WTC11 (cell line): ENCODE data around the gene FGFR2. TPM values are rescaled to one million over a fixed set of nuclear protein-coding genes. Genes with fewer than 3 reads are reported as not detected.
A peak's percentile ranks its signal among the peaks of the same experiment; 100 is the strongest.

Source experiments
- ATAC-seq: fragments of 200-7000 bp; cut with Tn5 transposase; 2 replicates; pipeline ENCODE4 v1.10.0; 2021; ENCODE audit warnings: mild to moderate bottlenecking, moderate library complexity
- CTCF ChIA-PET: fragments of 300-600 bp; sonication (Branson Sonifier 250); formaldehyde crosslinking; loops from one replicate; lab custom pipeline; 2021; ENCODE audit warnings: antibody characterized with exemption; lab: Charles Lee
- POLR2A ChIA-PET: fragments of 350-600 bp; sonication (Branson Sonifier 250); formaldehyde crosslinking; loops from one replicate; lab custom pipeline; 2021; ENCODE audit warnings: antibody characterized with exemption; lab: Charles Lee
- DNase-seq: peaks from one replicate; pipeline ENCODE4 v3.0.0; 2021; ENCODE audit warnings: low spot score
- H3K27ac Mint-ChIP-seq: 2 replicates; pipeline ENCODE4 v1.8.0; 2021; ENCODE audit warnings: mixed read lengths
- H3K27me3 Mint-ChIP-seq: 2 replicates; pipeline ENCODE4 v1.8.0; 2021; ENCODE audit warnings: low read depth, mild to moderate bottlenecking, moderate library complexity, mixed read lengths
- H3K36me3 Mint-ChIP-seq: 2 replicates; pipeline ENCODE4 v1.8.0; 2021; ENCODE audit warnings: mixed read lengths
- H3K4me1 Mint-ChIP-seq: 2 replicates; pipeline ENCODE4 v1.8.0; 2022; ENCODE audit warnings: mixed read lengths
- H3K4me3 Mint-ChIP-seq: 2 replicates; pipeline ENCODE4 v1.8.0; 2021; ENCODE audit warnings: mild to moderate bottlenecking, moderate library complexity, mixed read lengths
- H3K9me3 Mint-ChIP-seq: 2 replicates; pipeline ENCODE4 v1.8.0; 2021; ENCODE audit warnings: mixed read lengths
- AFF4 ChIP-seq: sonication (generic); formaldehyde crosslinking; IDR thresholded peaks from 2 replicates; pipeline ENCODE4 v1.8.1; 2023; ENCODE audit warnings: mild to moderate bottlenecking, missing genetic modification reagents, borderline replicate concordance
- AR ChIP-seq: fragments of 250-450 bp; sonication (Bioruptor Pico); IDR thresholded peaks from 2 replicates; pipeline ENCODE4 v1.9.0; 2021; ENCODE audit warnings: mild to moderate bottlenecking
- CBFB ChIP-seq: sonication (generic); formaldehyde crosslinking; IDR thresholded peaks from 2 replicates; pipeline ENCODE4 v1.8.1; 2022; ENCODE audit warnings: mild to moderate bottlenecking, low read depth, missing genetic modification reagents
- CREM ChIP-seq: sonication (generic); formaldehyde crosslinking; IDR thresholded peaks from 2 replicates; pipeline ENCODE4 v1.8.1; 2022; ENCODE audit warnings: mild to moderate bottlenecking, missing genetic modification reagents, moderate library complexity
- ETV6 ChIP-seq: sonication (generic); formaldehyde crosslinking; IDR thresholded peaks from 2 replicates; pipeline ENCODE4 v1.8.1; 2022; ENCODE audit warnings: mild to moderate bottlenecking, missing genetic modification reagents
- FOXK1 ChIP-seq: sonication (generic); formaldehyde crosslinking; IDR thresholded peaks from 2 replicates; pipeline ENCODE4 v1.8.0; 2022; ENCODE audit warnings: mild to moderate bottlenecking, moderate library complexity, missing genetic modification reagents
- FOXP4 ChIP-seq: sonication (generic); formaldehyde crosslinking; IDR thresholded peaks from 2 replicates; pipeline ENCODE4 v1.8.0; 2022; ENCODE audit warnings: mild to moderate bottlenecking, missing genetic modification reagents
- GRHL2 ChIP-seq: fragments of 250-450 bp; sonication (Bioruptor Pico); IDR thresholded peaks from 2 replicates; pipeline ENCODE4 v1.8.0; 2022; ENCODE audit warnings: mild to moderate bottlenecking, moderate library complexity; ENCODE audit not compliant: insufficient replicate concordance, severe bottlenecking
- GTF2I ChIP-seq: fragments of 250-450 bp; sonication (Bioruptor Pico); conservative IDR thresholded peaks from 2 replicates; pipeline ENCODE4 v1.4.0; 2021; ENCODE audit warnings: mild to moderate bottlenecking
- HMGXB4 ChIP-seq: sonication (generic); formaldehyde crosslinking; IDR thresholded peaks from 2 replicates; pipeline ENCODE4 v1.8.1; 2023; ENCODE audit warnings: mild to moderate bottlenecking, moderate library complexity, missing genetic modification reagents
- NR3C1 ChIP-seq: sonication (generic); formaldehyde crosslinking; conservative IDR thresholded peaks from 2 replicates; pipeline ENCODE4 v1.8.1; 2023; ENCODE audit warnings: low read depth, mild to moderate bottlenecking, missing genetic modification reagents
- OVOL2 ChIP-seq: fragments of 250-450 bp; sonication (Bioruptor Pico); IDR thresholded peaks from 2 replicates; pipeline ENCODE4 v1.9.0; 2021; ENCODE audit warnings: mild to moderate bottlenecking, borderline replicate concordance
- SOX15 ChIP-seq: fragments of 250-450 bp; sonication (Bioruptor Pico); IDR thresholded peaks from 2 replicates; pipeline ENCODE4 v1.9.0; 2021; ENCODE audit warnings: mild to moderate bottlenecking
- SP1 ChIP-seq: sonication (generic); formaldehyde crosslinking; conservative IDR thresholded peaks from 2 replicates; pipeline ENCODE4 v1.8.1; 2022; ENCODE audit warnings: missing genetic modification reagents
- total RNA-seq: library from RNA; stranded (reverse); gene quantifications from 3 replicates; pipeline ENCODE4 v1.2.3, GENCODE V29; 2021
- TF ChIP-seq, protein P1 (sequence below): sonication (generic); formaldehyde crosslinking; IDR thresholded peaks from 2 replicates; pipeline ENCODE4 v1.8.0; 2023; ENCODE audit warnings: mild to moderate bottlenecking, missing genetic modification reagents
- TF ChIP-seq, protein P2 (sequence below): sonication (generic); formaldehyde crosslinking; IDR thresholded peaks from 2 replicates; pipeline ENCODE4 v1.8.1; 2022; ENCODE audit warnings: missing genetic modification reagents, borderline replicate concordance

FGFR2 gene
- total RNA-seq, 1 experiment from 2014 or later: 95.0 TPM

- Mint-ChIP-seq H3K27ac (peak overlapping the region; percentile 88), H3K4me1 (peaks cover 82% of the 10 kb centered on the region), H3K9me3 (no peaks in the 10 kb centered on the region), H3K36me3 (peaks cover 40% of the 10 kb centered on the region), H3K27me3 (no peaks in the 10 kb centered on the region), H3K4me3 (no peak overlapping the region)
- CTCF ChIA-PET: no interaction called here
- ATAC-seq: peak; percentile 33; the same call in 1 of the 2 replicates
- TF ChIP-seq SOX15: no peak
- TF ChIP-seq, protein P1, sequence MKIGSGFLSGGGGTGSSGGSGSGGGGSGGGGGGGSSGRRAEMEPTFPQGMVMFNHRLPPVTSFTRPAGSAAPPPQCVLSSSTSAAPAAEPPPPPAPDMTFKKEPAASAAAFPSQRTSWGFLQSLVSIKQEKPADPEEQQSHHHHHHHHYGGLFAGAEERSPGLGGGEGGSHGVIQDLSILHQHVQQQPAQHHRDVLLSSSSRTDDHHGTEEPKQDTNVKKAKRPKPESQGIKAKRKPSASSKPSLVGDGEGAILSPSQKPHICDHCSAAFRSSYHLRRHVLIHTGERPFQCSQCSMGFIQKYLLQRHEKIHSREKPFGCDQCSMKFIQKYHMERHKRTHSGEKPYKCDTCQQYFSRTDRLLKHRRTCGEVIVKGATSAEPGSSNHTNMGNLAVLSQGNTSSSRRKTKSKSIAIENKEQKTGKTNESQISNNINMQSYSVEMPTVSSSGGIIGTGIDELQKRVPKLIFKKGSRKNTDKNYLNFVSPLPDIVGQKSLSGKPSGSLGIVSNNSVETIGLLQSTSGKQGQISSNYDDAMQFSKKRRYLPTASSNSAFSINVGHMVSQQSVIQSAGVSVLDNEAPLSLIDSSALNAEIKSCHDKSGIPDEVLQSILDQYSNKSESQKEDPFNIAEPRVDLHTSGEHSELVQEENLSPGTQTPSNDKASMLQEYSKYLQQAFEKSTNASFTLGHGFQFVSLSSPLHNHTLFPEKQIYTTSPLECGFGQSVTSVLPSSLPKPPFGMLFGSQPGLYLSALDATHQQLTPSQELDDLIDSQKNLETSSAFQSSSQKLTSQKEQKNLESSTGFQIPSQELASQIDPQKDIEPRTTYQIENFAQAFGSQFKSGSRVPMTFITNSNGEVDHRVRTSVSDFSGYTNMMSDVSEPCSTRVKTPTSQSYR (CRISPR knock-in tag): no peak
- TF ChIP-seq FOXK1 (CRISPR knock-in tag): no peak
- no peak for TF ChIP-seq SP1
- no peak for TF ChIP-seq GTF2I (CRISPR knock-in tag)
- no peak for TF ChIP-seq AFF4 (CRISPR knock-in tag)
- no peak for TF ChIP-seq OVOL2 (CRISPR knock-in tag)
- no peak for TF ChIP-seq CREM (CRISPR knock-in tag)
- TF ChIP-seq GRHL2 (CRISPR knock-in tag): no peak
- TF ChIP-seq ETV6: no peak
- no peak for TF ChIP-seq CBFB (CRISPR knock-in tag)
- TF ChIP-seq NR3C1: no peak
- TF ChIP-seq HMGXB4 (CRISPR knock-in tag): no peak
- TF ChIP-seq AR (CRISPR knock-in tag): no peak
- no peak for TF ChIP-seq FOXP4 (CRISPR knock-in tag)
- TF ChIP-seq, protein P2, sequence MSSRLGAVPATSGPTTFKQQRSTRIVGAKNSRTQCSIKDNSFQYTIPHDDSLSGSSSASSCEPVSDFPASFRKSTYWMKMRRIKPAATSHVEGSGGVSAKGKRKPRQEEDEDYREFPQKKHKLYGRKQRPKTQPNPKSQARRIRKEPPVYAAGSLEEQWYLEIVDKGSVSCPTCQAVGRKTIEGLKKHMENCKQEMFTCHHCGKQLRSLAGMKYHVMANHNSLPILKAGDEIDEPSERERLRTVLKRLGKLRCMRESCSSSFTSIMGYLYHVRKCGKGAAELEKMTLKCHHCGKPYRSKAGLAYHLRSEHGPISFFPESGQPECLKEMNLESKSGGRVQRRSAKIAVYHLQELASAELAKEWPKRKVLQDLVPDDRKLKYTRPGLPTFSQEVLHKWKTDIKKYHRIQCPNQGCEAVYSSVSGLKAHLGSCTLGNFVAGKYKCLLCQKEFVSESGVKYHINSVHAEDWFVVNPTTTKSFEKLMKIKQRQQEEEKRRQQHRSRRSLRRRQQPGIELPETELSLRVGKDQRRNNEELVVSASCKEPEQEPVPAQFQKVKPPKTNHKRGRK (CRISPR knock-in tag): no peak
- no peak for DNase-seq
- POLR2A ChIA-PET: no interaction called here
Observed at GRCh38 chr10:121532292-121532864, 65.9 kb downstream of the FGFR2 start.
